Vagina (tissue), 2 donors: ENCODE measurements around the gene SOS1.

Experiments used
- CTCF ChIP-seq, 3 experiments: fragments of 450-650 bp in 2 of 3; fragments of 200-600 bp in 1 of 3; sonication (generic) in 1 of 3; IDR thresholded peaks; one replicate each; pipeline ENCODE4 v1.5.1; 2017 to 2019; ENCODE audit warnings: antibody characterized with exemption in 3 of 3, mild to moderate bottlenecking in 2 of 3, moderate library complexity in 2 of 3
- POLR2AphosphoS5 ChIP-seq, 2 donors: sonication (generic); formaldehyde crosslinking; IDR thresholded peaks; one replicate each; pipeline ENCODE4 v1.9.0; 2017; ENCODE audit warnings: antibody characterized with exemption in 2 of 2, mild to moderate bottlenecking in 2 of 2, low read depth in 1 of 2; ENCODE audit not compliant: insufficient read depth in 1 of 2

DNA sequence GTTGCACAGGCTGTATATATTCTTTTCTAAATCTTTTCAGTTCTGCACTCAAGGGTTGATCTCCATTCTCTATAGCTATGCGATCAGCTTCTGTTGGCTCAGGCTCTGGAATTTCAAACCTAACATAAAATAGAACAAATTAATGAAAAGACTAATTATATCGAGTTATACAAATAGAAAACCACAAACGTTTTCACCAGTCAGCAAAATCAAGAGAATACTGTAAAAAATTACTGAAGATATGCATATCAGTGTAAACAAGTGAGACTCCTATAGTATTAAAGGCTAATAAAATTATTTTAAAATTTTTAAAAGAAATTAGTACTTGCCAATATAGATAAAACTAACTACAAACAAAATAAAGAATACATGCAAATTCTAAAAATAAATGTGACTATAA is 107.0 kb downstream of the SOS1 start:
- no peak for TF ChIP-seq CTCF (IDR thresholded peaks at IDR 0.05)
- no peak for TF ChIP-seq POLR2AphosphoS5 (IDR thresholded peaks at IDR 0.05; ENCODE audit: insufficient read depth in 1 of 2, low read depth in 1 of 2)
